ENCODE data around the gene MTHFD1.

Gene MTHFD1

DNA sequence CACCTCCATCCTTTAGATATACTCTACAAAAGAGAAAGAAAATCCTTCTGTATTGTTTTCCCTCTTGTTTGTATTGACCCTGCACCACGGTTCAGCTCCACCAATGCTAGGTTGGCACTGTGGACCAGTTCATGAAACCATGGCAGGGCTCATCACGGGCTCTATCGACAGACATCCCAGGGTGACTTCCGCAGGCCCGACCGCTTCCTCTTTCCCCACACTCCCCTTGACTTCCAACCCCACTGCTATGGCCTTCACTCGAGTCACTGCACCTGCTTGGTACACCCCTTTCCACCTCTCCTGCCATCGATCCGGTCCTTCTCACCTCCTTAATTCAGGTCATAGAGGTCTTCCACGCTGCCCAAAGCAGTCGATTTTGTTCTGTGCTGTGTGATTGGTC lies 56.0 kb downstream of the MTHFD1 start:
- TF ChIP-seq, protein P1, sequence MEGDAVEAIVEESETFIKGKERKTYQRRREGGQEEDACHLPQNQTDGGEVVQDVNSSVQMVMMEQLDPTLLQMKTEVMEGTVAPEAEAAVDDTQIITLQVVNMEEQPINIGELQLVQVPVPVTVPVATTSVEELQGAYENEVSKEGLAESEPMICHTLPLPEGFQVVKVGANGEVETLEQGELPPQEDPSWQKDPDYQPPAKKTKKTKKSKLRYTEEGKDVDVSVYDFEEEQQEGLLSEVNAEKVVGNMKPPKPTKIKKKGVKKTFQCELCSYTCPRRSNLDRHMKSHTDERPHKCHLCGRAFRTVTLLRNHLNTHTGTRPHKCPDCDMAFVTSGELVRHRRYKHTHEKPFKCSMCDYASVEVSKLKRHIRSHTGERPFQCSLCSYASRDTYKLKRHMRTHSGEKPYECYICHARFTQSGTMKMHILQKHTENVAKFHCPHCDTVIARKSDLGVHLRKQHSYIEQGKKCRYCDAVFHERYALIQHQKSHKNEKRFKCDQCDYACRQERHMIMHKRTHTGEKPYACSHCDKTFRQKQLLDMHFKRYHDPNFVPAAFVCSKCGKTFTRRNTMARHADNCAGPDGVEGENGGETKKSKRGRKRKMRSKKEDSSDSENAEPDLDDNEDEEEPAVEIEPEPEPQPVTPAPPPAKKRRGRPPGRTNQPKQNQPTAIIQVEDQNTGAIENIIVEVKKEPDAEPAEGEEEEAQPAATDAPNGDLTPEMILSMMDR (IDR thresholded peaks at IDR 0.05) = no peak

DNA sequence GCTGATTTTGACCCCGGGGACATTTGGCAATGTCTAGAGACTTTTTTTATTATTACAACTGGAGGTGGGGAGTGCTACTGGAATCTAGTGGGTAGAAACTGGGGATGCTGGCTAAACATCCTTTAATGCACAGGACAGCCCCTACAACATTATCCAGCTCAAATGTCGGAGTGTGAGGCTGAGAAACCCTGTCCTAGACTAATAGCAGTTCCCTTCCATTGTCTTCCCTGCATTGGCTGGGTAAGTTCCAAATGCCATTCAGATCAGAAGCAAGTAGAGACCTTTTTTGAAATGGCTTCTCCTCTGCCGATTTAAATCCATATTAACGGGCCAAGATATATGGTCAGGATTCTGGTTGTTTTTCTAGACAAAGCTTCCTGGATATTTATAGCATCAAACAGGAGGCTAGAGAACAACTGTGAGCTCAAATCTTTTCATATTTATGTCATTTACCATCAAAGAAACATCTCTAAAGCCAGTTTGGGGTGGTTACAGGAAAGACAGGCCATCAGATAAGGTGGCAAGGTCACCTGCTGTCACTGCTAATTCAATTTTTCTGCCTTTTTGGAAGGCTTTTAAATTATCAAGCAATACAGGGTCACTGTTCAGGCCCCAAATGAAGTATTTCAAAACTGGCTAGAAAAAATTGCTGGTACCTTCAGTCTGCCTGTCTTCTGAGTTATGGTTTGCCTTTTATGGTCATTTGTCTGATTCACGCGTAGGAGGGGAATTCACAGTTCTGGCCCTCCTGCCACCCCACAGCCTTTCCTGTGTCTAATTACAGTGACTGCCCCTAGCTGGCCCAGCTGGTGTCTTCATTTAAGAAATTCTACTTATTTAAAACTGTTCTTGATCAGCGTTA lies 57.1 kb downstream of the MTHFD1 start:
- TF ChIP-seq, protein P1 (IDR thresholded peaks at IDR 0.05) = no peak

DNA sequence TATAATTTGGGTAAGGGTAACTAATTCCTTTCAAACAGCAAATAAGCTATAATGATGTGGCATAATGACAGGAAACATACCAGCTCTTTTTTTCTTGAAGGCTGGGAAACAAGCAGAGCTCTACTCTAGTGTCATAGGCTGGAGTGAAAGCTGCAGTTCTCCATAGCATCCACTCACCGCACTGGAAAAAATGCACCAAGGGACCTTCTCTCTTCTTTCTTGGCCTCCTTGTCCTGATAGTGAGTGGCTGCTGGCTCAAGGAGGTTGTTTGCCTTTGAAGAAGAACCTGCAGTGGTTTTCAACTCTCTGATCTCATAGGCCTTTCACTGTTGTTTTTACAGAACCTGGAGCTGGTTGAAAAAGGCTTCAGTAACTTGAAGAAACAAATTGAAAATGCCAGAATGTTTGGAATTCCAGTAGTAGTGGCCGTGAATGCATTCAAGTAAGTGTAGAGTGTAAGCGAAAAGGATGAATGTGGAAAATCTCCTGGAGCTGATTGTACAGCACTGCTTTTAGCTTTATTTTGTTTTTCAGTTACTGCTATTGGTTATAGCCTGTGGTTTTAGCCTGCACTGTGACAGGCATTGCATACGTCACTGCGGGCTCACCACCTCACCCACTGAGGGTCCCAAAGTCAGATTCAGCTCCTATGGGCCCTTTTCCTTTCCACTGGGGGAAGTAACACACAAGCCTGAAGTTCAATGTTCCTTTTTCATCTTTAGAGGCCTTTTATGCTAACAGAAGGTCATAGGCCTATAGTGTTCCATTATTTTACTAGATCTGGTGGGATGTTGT lies 59.9 kb downstream of the MTHFD1 start:
- TF ChIP-seq, protein P1 (IDR thresholded peaks at IDR 0.05) = no peak

DNA sequence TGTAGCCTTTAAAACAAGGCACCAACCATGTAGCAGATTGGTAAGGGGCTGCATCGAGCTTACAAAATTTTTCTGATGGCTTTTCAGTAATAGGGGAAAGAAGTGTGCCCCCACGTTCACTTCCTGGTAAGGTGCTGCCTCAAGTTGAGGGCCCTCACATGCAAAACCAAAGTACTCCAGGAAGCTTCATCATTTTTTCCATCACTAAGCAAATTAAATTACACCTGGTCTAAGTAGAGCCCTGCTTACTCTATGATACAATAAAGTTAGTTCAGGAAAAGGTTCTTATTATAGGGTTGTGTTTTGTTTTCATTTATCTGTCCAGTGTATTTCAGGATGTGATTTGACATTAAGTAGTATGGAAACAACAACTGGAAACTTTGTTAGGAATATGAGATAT lies 62.1 kb downstream of the MTHFD1 start:
- TF ChIP-seq, protein P1 (IDR thresholded peaks at IDR 0.05) = no peak

DNA sequence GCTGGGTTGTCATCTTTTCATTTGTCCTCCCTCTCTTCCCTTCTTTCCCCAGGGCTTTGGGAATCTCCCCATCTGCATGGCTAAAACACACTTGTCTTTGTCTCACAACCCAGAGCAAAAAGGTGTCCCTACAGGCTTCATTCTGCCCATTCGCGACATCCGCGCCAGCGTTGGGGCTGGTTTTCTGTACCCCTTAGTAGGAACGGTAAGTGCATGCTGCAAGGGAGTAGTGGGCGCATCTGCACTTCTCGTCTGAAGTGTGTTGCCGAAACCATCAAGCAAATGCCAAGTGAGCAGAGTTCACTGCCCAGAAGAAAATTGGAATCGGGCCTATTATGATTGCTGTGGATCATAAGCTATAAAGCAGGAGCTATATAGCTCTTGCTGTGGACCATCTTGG lies 66.5 kb downstream of the MTHFD1 start:
- TF ChIP-seq, protein P1 (IDR thresholded peaks at IDR 0.05) = no peak

DNA sequence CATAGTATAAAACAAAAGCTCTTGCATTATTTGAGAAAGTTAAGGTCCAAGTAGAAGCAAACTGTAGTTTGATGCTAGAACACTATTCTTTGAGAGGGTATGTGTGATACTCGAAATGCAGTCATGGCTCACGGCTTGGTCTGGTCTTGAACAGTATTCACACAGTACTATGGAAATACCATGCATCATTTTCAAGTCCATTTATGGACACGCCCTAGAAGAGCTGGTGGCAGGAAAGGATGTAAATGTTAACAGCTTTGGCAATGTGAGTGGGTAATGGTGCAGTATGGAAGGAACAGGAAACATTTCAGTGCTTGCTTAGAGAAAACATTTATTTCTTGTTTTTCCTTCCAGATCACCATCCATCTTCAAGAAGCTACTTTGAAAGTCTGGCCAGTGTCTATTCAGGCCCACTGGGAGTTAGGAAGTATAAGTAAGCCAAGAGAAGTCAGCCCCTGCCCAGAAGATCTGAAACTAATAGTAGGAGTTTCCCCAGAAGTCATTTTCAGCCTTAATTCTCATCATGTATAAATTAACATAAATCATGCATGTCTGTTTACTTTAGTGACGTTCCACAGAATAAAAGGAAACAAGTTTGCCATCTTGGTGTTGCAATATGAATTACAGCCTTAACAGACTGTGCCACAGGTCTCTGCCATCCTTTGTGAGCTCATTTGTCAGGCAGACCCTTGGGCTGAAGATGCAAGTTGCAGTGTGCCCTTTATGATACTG lies 71.4 kb downstream of the MTHFD1 start:
- TF ChIP-seq, protein P1 (IDR thresholded peaks at IDR 0.05) = no peak

DNA sequence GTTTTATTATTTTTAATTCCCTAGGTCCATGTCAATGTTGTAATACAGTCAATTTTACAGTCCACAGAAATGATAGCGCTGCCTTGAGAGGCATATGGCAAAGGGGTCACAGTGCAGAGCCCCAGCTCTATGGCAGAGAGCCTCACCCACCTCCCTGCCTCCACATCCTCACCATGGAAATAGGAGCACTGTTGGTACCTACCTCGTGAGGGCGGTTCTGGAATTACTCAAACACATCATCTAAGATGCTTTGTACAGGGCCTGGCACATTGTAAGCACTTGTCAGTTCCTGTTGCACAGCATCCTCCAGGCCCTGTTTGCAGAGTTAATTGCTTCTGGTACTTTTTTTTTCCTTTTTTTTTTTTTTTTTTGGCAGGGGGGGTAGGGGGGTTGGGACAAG lies 73.1 kb downstream of the MTHFD1 start:
- TF ChIP-seq, protein P1 (IDR thresholded peaks at IDR 0.05) = no peak
